Hepatocyte (in vitro differentiated cells): ENCODE data around the gene ACOXL.

Source experiments
- EZH2 ChIP-seq: fragments of 200-600 bp; sonication (generic); IDR thresholded peaks from 2 replicates; pipeline ENCODE4 v1.6.1; 2016; ENCODE audit warnings: antibody characterized with exemption, mild to moderate bottlenecking, borderline replicate concordance
- TF ChIP-seq, protein P1 (sequence below): fragments of 200-600 bp; sonication (generic); IDR thresholded peaks from 2 replicates; pipeline ENCODE4 v1.5.1; 2016; ENCODE audit warnings: antibody characterized with exemption, mild to moderate bottlenecking; ENCODE audit not compliant: poor library complexity

DNA sequence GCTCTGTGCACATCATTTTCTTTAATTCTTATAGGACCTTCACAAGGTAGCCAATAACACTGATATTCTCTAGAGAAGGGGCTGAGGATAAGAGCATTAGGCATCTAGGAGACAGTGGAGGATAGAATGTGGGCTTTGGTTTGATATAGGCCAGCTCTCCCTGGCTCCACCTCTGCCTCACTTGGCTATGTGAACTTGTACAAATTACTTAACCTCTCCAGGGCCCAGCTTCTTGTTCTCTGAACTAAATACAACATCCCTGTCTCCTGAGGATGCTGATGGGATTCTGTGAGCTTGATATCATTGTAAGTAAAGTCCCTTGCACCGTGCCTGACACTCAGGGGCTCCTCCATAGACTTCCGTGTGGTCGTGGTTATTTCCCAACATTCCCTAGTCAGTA, 87.3 kb downstream of the ACOXL start:
- TF ChIP-seq EZH2 = no peak
- TF ChIP-seq, protein P1, sequence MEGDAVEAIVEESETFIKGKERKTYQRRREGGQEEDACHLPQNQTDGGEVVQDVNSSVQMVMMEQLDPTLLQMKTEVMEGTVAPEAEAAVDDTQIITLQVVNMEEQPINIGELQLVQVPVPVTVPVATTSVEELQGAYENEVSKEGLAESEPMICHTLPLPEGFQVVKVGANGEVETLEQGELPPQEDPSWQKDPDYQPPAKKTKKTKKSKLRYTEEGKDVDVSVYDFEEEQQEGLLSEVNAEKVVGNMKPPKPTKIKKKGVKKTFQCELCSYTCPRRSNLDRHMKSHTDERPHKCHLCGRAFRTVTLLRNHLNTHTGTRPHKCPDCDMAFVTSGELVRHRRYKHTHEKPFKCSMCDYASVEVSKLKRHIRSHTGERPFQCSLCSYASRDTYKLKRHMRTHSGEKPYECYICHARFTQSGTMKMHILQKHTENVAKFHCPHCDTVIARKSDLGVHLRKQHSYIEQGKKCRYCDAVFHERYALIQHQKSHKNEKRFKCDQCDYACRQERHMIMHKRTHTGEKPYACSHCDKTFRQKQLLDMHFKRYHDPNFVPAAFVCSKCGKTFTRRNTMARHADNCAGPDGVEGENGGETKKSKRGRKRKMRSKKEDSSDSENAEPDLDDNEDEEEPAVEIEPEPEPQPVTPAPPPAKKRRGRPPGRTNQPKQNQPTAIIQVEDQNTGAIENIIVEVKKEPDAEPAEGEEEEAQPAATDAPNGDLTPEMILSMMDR = no peak
